LHCN-M2 (cell line): ENCODE data around the gene CLMN. TPM values are rescaled to one million over a fixed set of nuclear protein-coding genes. Genes with fewer than 3 reads are reported as not detected.
"Not testable (repeated sequence)": the region's sequence is repeated elsewhere in the genome, so short reads cannot be mapped to it uniquely, and the experiment has no call there.

ENCODE experiments used
- DNase-seq: peaks from one replicate; pipeline ENCODE4 v3.0.0-alpha.2; 2012; ENCODE audit warnings: low read depth
- total RNA-seq: library from RNA; depleted of rRNA; stranded (reverse); fragments of >200 nt; gene quantifications from 2 replicates; pipeline ENCODE4 v1.2.3, GENCODE V29; 2014

Gene CLMN
- total RNA-seq, 1 experiment from 2014 or later = 3.6 TPM

DNA sequence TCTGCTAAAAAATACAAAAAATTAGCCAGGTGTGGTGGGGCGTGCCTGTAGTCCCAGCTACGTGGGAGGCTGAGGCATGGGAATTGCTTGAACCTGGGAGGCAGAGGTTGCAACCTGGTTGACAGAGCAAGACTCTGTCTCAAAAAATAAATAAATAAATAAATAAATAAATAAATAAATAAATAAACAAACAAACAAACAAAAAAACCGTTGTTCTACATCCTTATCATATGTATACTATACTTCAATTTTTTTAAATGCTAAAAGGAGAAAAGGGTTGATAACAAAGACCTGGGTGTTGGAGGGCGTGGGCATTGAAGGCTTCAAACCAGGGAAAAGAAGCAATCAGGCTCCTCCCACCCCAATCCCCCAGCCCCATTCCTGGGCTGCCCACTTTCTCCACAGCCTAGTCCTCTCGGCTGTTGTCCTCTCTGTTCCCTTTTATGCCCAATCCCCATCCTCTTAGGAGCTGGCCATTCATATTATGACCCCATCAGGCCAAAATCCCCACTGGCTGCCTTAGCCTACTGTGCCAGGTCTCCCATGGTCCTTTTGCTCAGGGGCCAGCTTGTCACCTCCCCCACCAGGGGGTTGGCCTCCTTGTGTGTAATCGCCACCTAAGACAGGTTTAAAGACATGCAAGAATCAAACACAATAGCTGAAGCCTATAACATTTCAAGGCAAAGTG is 30.2 kb downstream of the CLMN start:
- no peak for DNase-seq

DNA sequence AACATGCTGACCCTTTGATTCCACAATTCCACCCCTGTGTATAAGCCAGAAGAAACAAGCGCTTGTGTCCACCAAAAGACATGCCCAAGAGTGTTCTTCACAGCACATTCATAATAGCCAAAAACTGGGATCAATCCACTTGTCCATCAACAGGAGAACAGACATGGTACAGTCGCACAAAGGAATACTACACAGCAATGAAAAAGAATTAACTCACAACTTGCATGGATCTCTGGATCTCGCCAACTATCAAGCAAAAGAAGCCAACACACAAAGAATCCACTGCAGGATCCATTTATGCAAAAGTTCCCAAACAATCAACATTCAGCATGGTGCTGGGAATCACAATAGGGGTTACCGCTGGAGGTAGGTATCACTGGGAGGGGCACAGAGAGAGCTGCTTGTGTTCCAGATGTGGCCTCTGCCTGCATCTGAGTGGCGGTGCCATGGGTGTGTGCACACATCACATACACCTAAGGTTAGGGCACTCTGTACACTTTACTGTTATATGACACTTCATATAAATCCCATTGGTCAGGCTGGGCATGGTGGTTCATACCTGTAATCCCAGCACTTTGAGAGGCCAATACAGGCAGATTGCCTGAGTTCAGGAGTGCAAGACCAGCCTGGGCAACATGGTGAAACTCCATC is 30.9 kb downstream of the CLMN start:
- no peak for DNase-seq

DNA sequence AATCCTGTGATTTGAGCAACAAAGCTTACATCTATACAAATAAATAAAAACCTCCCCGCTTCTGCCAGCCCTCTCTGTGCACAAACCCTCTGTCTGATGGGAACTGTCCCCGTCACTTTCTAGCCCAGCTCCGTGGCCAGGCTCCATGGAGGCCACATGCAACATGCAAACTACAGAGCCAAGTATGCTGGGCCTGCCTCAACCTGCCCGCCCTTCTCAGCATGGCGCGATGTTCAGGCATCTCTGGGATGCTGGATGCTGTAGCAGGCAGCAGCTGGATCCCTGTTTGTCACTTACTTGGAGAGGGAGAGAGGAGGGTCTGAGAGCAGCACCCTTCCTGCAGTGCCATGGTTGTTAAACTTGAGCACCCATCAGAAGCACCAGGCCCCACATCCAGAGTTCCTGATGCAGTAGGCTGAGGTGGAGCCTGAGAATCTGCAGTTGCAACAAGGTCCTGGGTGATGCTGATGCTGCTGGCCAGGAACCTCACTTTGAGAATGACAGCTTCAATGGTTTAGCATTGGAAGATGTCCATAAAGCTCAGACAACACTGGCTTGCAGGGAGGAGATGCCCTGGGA is 32.4 kb downstream of the CLMN start:
- DNase-seq = no peak

DNA sequence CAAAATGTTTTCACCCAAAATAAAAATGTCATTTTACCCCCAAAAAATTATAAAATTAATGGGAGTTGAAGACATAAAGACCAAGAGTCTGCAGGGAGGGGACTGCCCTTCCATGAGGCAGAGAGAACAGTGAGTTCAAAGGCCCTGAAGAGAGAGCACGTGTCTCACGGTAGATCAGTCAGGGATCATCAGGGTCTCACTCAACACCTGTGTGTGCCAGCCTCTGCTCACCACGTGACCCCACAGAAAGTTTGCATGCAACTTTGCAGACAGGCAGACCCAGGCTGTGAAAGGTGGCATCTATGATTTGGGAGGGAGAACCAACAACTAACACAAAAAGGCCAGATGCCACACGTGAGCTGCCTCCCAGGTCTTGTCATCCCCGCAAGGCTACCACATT is 33.1 kb downstream of the CLMN start:
- no peak for DNase-seq

DNA sequence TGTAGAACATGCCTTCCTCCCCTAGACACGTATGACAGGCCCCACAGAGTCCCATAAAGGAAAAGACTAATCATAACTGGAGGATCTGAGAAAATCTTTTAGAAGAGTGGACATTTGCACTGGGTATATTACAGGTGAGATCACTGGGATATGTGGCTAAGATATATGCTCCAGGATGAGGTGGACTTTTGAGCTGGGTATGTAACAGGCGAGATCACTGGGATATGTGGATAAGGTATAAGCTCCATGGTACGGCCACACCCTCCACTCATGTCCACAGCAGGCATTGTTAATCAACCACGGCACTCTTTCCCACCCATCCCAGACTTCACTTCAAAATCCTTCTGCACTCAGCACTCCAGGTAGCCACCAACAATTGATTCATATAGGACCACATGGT is 34.1 kb downstream of the CLMN start:
- DNase-seq = no peak

DNA sequence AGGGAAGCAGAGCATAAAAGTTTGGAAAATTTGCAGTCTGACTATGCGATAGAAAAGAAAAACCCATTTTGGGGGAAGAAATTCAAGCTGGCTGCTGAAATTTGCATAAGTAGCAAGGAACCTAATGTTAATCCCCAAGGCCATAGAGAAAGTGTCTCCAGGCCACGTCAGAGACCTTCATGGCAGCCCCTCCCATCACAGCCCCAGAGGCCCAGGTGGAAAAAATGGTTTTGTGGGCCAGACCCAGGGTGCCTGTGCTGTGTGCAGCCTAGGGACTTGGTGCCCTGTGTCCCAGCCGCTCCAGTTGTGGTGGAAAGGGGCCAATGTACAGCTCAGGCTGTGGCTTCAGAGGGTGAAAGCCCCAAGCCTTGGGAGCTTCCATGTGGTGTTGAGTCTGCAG is 35.9 kb downstream of the CLMN start:
- not testable (repeated sequence) for DNase-seq

DNA sequence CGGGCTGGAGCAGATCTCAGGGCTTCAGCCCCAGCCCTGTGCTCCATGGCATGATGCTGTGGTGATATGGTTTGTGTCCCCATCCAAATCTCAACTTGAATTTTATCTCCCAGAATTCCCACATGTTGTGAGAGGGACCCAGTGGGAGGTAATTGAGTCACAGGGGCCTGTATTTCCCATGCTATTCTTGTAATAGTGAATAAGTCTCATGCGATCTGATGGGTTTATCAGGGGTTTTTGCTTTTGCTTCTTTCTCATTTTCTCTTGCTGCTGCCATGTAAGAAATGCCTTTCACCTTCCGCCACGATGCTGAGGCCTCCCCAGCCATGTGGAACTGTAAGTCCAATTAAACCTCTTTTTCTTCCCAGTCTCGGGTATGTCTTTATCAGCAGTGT is 36.7 kb downstream of the CLMN start:
- not testable (repeated sequence) for DNase-seq

DNA sequence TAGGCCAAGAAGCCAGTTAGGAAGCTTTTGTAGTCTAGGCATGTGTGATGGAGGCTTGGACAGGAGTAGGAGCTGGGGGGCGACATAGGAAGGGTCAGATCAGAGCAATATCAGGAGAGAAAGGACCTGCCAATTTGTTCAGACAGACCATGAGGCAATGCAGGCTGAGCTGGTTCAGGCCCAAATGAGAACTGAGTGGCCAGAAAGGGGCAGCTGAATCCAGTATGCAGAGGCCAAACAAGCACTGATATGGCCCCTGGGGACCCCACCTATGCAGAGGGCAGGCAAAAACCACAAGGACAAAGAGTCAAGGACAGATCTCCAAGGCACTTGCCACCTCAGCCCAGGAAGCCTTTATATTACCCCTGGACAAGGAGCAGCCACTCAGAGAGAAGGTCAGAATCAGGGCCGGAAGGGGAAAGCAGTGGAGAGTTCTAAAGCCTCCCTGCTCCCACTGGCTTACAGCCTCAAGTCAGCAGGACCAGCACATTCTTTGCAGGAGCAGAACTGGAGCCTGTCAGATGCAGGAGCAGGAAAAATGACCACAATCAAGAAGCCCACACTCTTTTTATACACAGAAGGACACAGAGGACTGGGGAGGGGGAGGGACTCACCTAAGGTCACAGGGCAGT is 37.2 kb downstream of the CLMN start:
- DNase-seq = no peak

DNA sequence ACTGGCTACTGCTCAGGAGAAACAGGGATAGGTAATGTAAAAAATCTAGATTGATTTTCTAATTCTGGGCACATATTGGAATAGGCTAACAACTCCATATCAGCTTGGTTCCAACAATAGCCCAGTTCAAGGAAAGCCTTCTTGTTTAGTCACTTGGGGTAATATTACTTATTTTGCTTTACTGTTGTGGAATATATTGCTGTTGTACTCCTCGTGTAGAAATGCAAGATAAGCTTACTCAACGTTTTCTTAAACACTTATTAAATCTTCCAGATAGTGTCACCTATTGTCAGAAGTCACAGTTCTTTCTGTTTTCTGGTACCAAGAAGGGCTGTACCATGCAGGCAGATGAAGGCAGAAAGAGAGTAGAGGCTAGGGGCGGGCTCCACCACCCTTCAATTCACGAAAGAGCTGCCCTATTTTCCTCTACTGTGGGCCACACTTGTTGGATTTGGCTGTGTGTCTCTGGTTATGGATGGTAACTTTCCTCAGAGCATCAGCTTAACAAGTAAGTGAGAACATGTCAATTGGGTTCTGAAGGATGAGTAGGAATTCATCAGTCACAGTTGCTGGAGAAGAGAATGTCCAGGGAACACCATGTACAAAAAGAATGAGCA is 38.0 kb downstream of the CLMN start:
- DNase-seq = no peak

DNA sequence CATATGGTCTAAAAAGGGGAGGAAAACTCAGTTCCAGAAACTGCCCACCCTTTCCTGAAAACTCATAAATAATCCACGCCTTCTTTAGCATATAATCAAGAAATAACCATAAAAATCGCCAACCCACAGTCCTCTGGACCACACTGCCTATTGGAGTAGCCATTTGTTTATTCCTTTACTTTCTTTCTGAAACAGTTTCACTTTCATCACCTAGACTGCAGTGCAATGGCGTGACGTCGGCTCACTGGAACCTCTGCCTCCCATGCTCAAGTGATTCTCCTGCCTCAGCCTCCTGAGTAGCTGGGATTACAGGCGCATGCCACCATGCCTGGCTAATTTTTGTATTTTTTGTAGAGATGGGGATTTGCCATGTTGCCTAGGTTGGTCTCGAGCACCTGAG is 44.2 kb downstream of the CLMN start:
- no peak for DNase-seq

DNA sequence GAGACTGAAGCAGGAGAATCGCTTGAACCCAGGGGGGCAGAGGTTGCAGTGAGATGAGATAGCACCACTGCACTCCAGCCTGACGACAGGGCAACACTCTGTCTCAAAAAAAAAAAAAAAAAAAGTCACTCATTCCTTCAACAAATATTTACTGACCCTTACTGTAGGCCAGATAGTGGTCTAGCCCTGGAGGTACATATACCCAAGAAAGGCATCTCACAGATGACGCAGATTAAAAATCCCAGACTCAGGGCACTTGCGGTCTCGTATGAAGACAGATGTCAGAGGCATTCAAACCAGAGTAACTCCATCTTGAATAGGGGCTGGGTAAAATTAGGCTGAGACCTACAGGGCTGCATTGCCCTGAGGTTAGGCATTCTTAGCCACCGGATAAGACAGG is 44.8 kb downstream of the CLMN start:
- no peak for DNase-seq

DNA sequence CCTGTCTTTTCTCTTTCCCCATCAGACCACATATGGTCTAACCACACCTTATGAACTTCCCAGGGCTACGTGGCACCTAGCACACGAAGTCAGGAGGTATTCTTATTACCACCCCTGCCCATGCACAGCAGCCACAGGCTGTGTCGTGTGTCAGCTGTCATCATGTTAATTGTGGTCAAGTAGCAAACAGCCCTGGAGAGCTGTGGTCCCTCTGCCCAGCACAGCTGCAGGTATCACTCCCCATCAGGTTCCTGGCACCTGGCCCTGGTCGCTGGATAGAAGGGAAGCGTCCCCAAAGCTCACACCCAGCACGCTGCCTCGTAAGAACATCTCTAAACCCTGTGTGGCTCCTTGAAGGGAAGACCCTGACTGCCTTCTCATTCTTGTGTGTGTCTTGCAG is 45.4 kb downstream of the CLMN start:
- no peak for DNase-seq

DNA sequence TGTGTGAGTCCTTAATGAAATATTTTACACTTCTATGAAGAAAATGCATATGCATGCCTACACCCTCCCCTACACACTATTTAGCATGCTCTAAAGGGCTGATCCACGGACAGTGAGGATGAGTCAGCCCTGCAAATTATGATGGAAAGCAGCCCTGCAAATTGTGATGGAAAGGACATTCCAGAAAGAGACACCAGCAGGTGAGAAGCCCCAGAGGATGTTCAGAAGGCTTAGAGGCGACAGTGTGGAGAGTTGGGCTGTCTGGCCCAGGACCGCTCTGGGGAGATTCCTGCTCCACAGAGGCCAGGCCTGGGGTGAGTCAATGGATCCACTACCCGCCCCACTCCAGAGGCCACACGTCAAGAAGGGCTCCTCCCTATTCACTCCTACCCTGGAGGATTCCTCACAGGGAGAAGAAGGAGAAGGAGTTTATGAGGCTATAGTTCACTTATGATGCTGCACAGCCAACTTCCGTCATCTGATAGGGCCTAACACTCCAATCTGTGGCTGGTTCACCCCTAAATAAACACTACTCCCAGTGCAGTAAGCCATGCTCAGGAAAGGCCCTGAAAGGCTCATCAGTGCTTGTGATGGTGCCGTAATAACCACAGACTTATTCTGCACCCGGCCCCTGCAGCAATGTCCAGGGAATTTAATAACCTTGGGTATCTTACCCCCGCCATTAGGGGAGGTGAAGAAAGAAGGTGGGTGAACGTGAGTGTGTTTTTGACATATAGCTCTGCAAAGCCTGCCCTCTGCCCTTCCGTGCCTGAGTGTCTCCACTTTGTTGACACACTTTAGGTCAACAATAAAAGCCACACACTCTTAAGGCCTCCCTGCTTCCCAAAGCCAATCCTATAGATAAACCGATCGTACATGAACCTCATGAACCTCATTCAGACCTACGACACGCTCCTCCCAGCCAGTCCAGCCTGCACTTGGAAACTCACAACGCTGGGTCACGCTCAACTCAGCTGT is 46.4 kb downstream of the CLMN start:
- DNase-seq = no peak

DNA sequence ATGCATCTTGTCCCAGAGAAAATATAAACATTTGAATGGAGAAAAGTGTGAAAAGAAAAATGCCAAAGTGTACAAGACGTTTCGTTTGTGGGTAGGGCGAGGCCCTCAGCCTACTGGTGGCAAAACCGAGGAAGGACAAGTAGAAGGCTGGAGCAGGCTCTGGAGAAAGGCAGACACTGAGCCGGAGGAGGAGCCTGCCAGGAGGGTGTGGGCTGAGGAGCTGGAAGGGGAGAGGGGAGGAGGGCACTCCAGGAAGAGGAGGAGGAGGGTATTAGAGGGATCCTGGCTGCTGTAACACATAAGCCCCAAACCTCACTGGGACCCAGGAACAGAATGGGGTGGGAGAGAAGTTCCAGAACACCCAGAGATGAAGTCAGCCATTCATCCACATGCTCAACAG is 47.7 kb downstream of the CLMN start:
- no peak for DNase-seq

DNA sequence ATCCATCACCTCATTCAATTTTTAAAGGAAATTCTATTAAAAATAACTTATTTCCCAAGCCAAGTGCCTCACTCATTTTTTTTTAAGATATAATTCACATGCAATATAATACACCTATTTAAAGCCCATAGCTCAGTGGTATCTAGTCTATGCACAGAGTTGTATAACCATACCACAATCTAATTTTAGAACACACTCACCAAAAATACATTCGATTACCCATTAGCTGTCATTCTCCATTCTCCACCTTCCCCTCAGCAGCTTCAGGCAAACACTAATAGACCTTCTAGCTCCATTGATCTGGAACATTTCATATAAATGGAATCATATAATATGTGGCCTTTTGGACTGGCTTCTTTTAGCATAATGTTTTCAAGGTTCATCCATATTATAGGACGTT is 49.5 kb downstream of the CLMN start:
- no peak for DNase-seq

DNA sequence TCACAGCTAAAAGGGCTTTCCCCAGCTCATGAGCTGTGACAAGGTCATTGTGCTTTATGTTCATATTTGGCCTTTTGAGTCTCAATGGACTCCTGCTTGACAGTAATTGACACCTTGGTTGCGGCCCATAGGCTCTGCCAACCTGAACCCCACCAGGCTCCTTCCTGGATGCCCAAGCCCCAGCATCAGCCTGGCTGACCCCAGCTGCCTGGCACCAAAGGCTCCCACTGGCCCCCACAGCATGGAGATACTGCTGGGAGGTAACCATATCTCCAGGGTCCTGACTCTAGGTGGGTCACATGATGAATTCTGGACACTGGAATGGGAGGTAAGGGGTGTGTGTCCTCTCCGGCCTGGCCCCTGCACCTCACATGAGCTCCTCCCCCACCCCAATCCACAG is 50.2 kb downstream of the CLMN start:
- no peak for DNase-seq

DNA sequence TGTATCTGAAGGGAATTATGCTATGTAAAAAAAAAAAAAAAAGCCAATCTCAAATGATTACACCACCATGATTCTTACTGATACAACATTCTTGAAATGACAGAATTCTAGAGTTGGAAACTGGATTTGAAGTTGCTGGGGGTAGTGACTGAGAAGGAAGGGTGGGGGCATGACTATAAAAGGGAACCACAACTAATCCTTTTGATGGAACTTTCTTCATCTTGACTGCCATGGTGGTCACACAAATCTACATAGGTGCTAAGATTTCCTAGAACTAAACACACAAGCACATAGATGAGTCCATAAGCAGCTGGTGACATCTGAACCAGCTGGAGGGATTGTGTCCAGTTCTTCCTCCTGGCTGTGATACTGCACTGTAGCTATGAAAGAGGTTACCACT is 51.4 kb downstream of the CLMN start:
- no peak for DNase-seq

DNA sequence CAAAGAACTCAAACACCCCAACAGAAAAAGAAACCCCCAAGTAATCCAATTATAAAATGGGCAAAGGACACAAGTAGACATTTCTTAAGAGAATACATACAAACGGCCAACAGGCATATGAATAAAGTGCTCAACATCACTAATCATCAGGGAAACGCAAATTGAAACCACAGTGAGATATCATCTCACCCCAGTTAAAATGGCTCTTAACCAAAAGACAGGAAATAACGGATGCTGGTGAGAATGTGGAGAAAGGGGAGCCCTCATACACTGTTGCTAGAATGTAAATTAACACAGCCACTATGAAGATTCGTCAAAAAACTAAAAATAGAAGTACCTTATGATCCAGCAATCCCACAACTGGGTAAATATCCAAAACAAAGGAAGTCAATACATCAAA is 52.4 kb downstream of the CLMN start:
- DNase-seq = no peak

DNA sequence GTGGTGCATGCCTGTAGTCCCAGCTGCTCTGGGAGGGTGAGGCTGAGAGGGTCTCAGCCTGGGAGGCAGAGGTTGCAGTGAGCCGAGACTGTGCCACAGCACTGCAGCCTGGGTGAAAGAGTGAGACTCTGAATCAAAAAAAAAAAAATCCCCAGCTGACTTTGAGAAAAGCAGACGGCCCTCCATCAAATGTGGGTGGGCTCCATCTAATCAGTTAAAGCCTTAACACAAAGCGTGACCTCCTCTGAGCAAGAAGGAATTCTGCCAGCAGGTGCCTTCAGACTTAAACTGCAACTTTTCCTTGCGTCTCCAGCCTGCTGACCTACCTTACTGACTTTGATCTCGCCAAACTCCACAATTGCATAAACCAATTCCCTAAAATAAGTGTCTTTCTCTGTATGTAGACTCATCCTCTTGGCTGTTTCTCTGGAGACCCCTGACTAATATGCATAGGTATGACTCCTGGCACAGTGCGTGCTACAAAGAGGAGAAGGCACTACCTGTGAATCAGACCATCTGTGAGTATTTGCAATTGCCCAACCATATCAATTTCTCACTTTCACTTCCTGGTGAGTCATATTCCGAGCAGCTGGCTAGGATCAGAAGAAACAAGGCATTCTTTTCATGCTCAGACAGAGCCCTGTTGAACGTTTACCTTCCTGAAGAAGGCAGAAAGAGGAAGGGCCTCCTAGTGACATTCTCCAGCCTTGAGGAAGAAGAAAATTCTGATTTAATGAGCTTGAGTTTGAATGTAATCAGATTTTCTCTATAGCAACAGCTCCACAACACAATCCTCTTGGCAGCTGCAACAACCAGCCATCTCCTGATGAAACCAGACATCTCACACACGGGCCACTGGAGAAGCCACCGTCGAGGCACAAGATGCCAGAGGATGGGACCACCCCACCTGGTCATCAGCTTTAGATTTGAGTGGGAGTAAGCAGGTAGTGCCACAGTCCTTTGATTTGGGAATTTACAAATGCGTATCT is 54.3 kb downstream of the CLMN start:
- DNase-seq = peak; percentile 99
